Upper lobe of right lung (tissue), 1 donor: ENCODE results near the gene ZG16B. TPM values are rescaled to one million over a fixed set of nuclear protein-coding genes. Genes with fewer than 3 reads are reported as not detected.

Source experiments
- ATAC-seq: fragments of 200-7000 bp; cut with Tn5 transposase; one replicate; pipeline ENCODE4 v1.9.1; 2020; ENCODE audit warnings: mild to moderate bottlenecking, moderate library complexity
- DNase-seq: peaks from one replicate; pipeline ENCODE4 v3.0.0-alpha.2; 2020
- H3K27ac ChIP-seq: fragments of 200-600 bp; one replicate; pipeline ENCODE4 v1.8.0; 2022
- H3K27me3 ChIP-seq: fragments of 200-600 bp; one replicate; pipeline ENCODE4 v1.8.0; 2022; ENCODE audit warnings: mild to moderate bottlenecking
- H3K36me3 ChIP-seq: fragments of 200-600 bp; one replicate; pipeline ENCODE4 v1.8.0; 2022
- H3K4me1 ChIP-seq: fragments of 200-600 bp; one replicate; pipeline ENCODE4 v1.8.0; 2022
- H3K4me3 ChIP-seq: fragments of 200-600 bp; one replicate; pipeline ENCODE4 v1.8.0; 2022; ENCODE audit warnings: mild to moderate bottlenecking
- H3K9me3 ChIP-seq: fragments of 200-600 bp; one replicate; pipeline ENCODE4 v1.8.0; 2022
- CTCF ChIP-seq: fragments of 200-600 bp; IDR thresholded peaks from one replicate; pipeline ENCODE4 v1.8.0; 2022; ENCODE audit warnings: antibody characterized with exemption
- intact Hi-C: fragments of 100-400 bp; cut with DNase I; formaldehyde crosslinking; loops from one replicate; pipeline ENCODE4 v1.11.0; 2022
- total RNA-seq: library from RNA; stranded (reverse); fragmentation: NEBNext Ultra II Directional; extraction: Animal tissue kit (Norgen Biotek cat#: 25700); gene quantifications from one replicate; pipeline ENCODE4 v1.2.1, GENCODE V29; 2021
- donor health status: DM: no; HTN: yes; CAD: no; lungs with severe emphysema.

ZG16B gene
- total RNA-seq, 1 donor from 2014 or later, result not detected

- Histone ChIP-seq H3K27me3 (peaks cover 2% of the 10 kb centered on the region), H3K4me1 (peaks cover 8% of the 10 kb centered on the region), H3K27ac (no peak overlapping the region), H3K9me3 (no peaks in the 10 kb centered on the region), H3K4me3 (no peak overlapping the region), H3K36me3 (no peaks in the 10 kb centered on the region)
- no peak for TF ChIP-seq CTCF
- intact Hi-C loops, result no loop called here
- DNase-seq (no peak), ATAC-seq (no peak)
Observed at GRCh38 chr16:2845116-2845515, 15.0 kb downstream of the ZG16B start.

- no peak for TF ChIP-seq CTCF
- Histone ChIP-seq H3K4me3 (no peak overlapping the region), H3K36me3 (no peaks in the 10 kb centered on the region), H3K4me1 (peaks cover 8% of the 10 kb centered on the region), H3K27me3 (no peaks in the 10 kb centered on the region), H3K9me3 (no peaks in the 10 kb centered on the region), H3K27ac (no peak overlapping the region)
- intact Hi-C loops, result no loop called here
- DNase-seq, result no peak
- no peak for ATAC-seq
Observed at GRCh38 chr16:2846511-2847310, 16.6 kb downstream of the ZG16B start.

DNA sequence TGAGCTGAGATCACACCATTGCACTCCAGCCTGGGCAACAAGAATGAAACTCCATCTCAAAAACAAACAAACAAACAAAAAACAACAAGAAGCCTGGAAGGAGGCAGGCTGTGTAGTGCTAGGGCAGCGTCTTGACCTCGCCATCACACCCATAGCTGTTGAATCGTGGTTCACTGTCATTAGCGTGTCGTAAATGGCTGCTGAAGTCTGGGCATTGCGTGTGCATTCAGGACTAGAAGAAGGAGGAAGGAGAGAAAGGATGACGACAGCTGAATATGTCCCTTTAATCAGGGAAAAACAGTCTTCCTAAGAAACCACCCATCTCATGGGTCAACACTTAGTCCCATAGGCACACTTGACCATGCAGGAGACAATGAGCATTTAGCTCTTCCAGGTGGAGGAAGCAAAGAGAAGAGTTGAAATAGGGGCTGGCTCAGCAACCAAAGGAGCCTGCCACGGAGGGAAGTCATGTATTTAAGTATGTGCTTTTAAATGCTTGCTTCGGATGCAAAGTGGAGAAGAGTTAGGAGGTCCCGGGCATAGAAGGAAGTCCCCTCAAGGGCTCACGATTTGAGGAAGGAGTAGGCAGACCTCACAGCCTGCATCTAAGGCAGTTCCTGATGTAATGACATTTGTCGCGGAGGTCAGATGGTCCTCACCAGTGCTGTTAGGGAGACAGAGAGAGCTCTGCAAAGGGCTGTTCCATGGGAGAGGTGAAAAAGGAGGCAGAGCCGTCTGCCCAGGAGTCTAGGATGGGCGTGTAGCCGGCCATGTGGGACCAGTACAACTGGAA, 19.0 kb downstream of the ZG16B start:
- no peak for TF ChIP-seq CTCF
- no peak overlapping the region for H3K4me3 ChIP-seq
- no peak overlapping the region for H3K27ac ChIP-seq
- peaks cover 9% of the 10 kb centered on the region for H3K27me3 ChIP-seq
- no peaks in the 10 kb centered on the region for H3K4me1 ChIP-seq
- H3K9me3 ChIP-seq, result no peaks in the 10 kb centered on the region
- DNase-seq, result no peak
- ATAC-seq, result no peak
- no peaks in the 10 kb centered on the region for H3K36me3 ChIP-seq
- intact Hi-C loops, result no loop called here

DNA sequence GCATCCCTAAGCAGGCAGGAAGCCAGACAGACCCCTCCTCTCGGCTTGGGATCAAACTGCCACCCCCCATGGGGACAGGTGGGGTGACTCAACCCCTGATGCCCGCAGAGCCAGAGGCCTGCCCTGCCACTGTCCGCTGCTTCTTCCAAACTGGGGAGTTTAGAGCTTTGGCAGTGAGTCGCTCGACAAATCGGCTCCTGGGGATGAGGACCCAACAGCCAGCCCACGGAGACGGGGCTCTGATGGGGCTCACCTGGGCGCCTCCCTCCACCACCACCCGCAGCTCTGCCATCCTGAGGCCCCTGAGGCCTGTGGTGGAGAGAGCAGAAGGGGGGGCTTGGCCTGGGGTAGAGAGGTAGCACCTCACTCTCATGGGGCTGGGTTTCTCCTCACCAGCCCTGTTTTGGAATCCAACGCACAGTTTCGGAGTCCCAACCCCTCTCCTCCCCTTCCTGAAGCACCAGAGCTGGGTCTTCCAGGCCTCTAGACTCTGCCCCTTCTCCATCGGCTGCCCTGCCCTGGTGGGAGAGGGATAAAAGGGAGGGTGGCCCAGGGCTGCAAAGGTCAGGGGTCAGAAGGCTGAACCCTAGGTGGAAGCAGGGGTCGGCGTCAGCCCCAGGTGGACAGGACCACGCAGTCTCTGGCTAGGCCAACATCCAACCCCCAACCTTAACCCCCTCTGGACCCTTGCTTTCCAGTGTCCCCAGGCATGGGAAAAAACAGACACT, 22.1 kb downstream of the ZG16B start:
- Histone ChIP-seq H3K9me3 (no peaks in the 10 kb centered on the region), H3K36me3 (no peaks in the 10 kb centered on the region), H3K27ac (no peak overlapping the region), H3K4me1 (no peaks in the 10 kb centered on the region), H3K27me3 (peaks cover 9% of the 10 kb centered on the region), H3K4me3 (no peak overlapping the region)
- intact Hi-C loops, result no loop called here
- TF ChIP-seq CTCF, result no peak
- DNase-seq (no peak), ATAC-seq (no peak)

DNA sequence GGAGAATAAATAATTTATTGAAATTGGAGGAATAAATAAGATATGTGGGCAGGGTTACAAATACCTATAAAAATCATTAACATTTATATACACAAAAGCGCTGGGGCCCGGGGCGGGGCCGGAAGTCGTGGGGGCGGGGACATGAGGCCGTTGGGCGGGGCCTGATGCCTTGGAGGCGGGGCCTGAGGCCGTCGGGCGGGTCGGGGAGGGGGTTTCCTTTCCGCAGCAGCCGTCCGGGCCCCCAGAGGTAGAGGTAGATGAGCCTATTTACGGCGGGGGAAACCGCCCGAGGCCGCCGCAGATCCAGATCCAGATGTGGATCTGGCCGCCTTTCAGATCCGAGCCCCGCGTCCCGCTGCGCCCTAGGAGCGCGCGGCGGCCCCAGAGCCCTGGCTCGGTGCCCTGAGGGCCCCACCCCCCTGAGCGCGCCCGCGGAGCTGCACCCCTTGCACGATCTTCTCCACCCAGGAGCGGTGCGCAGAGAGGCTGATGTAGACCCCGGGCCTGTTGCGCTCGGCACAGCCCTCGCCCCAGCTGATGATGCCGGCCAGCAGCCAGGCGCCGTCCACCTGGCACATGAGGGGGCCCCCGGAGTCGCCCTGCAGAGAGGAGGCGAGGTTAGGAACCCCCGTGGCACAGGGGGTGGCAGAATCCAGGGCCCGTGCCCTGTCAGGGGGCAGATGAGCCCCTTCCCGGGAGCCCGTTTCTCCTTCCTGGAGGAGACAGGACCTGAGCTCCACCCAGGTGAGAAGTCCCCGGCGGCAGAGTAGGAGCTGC, 22.8 kb downstream of the ZG16B start:
- intact Hi-C loops, result no loop called here

More for the DNA sequence above, 22.8 kb downstream of the ZG16B start:
- Histone ChIP-seq H3K4me1 (no peaks in the 10 kb centered on the region), H3K27ac (no peak overlapping the region), H3K4me3 (no peak overlapping the region), H3K27me3 (peaks cover 14% of the 10 kb centered on the region), H3K9me3 (no peaks in the 10 kb centered on the region), H3K36me3 (no peaks in the 10 kb centered on the region)
- no peak for TF ChIP-seq CTCF
- DNase-seq, result no peak
- no peak for ATAC-seq
